ENCODE results near the gene UTY. TPM values are rescaled to one million over a fixed set of nuclear protein-coding genes. Genes with fewer than 3 reads are reported as not detected.

Gene UTY
- total RNA-seq, 2 experiments from 2014 or later: 15.9 to 20.2 TPM

DNA sequence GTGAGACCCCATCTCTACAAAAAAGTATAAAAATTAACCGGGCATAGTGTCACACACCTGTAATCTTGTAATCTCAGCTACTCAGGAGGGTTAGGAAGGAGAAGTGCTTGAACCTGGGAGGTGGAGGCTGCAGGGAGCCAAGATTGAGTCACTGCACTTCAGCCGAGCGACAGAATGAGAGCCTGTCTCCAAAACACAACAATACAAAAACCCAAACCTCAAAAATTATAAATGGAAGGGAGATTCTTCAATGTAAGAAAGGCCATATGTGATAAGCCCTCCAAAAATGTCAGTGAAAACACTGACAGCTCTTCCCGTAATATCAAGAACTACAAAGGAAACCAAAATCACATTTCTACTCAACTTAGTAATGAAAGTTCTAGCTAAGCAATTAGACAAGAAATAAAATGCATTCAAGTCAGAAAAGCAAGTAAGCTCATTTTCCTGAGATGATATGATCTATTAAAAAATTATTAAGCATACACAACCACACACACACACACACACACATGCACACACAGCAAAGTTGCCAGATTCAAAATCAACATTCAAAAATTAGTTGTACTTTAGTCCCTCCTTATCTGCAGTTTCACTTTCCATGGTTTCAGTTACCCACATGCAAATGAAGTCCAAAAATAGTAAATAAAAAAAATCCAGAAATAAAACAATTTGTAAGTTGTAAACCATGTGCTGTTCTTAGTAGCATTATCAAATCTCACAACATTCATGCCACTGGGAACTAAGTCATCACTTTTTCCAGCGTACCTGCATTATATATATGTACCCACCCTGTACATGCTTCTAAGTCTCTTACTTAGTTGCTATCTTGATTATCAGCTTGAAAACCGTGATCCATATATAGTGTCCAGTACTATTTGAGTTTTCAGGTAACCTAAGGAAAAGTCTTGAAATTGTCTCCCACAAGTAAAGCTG, 108.7 kb downstream of the UTY start:
- no peaks in the 10 kb centered on the region for H3K9me3 Mint-ChIP-seq
- intact Hi-C loops (cut with micrococcal nuclease): loop anchor here (1.0 to 10.0 kb wide), 4 partner anchors 9 to 971 kb away; no protein-coding TSS in a partner anchor
- peak; percentile 35 for DNase-seq
- peak overlapping the region; percentile 82 for H3K27ac Mint-ChIP-seq
- CTCF ChIA-PET: interaction anchor here (0.7 kb wide), 1 partner anchor 103 kb away, joined by 5 read pairs; no protein-coding TSS in a partner anchor
- peaks cover 20% of the 10 kb centered on the region for H3K4me1 Mint-ChIP-seq (ENCODE audit: low read depth)
- H3K36me3 Mint-ChIP-seq (ENCODE audit: low read depth): peaks cover 6% of the 10 kb centered on the region
- peak overlapping the region; percentile 24 for H3K4me3 Mint-ChIP-seq
- no peaks in the 10 kb centered on the region for H3K27me3 Mint-ChIP-seq (ENCODE audit: low read depth)

DNA sequence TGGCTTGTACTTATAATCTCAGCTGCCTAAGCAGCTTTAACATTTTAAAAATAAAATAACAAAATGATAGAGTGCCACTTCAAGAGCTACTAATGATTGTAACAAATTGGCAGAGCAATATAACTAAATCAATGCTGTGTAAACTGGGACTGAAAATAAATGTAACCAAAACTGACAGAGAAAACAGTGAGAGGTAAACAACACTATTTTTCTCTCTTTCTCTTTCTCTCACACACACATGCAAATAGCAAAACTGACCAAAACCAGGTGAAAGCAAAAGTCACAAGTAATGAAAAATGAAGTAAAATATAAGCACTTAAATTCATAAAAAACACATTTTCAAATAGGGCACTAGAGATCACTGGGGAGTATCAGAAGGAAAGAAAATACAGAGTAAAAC, 109.6 kb downstream of the UTY start:
- Mint-ChIP-seq H3K4me1 (ENCODE audit: low read depth) (peaks cover 17% of the 10 kb centered on the region), H3K27ac (peak overlapping the region; percentile 82), H3K4me3 (peak overlapping the region; percentile 43), H3K36me3 (ENCODE audit: low read depth) (peaks cover 7% of the 10 kb centered on the region), H3K9me3 (no peaks in the 10 kb centered on the region), H3K27me3 (ENCODE audit: low read depth) (no peaks in the 10 kb centered on the region)
- intact Hi-C loops (cut with micrococcal nuclease): loop anchor here (5.0 to 10.0 kb wide), 2 partner anchors 815 to 972 kb away; no protein-coding TSS in a partner anchor
- DNase-seq: no peak
- CTCF ChIA-PET: no interaction called here

DNA sequence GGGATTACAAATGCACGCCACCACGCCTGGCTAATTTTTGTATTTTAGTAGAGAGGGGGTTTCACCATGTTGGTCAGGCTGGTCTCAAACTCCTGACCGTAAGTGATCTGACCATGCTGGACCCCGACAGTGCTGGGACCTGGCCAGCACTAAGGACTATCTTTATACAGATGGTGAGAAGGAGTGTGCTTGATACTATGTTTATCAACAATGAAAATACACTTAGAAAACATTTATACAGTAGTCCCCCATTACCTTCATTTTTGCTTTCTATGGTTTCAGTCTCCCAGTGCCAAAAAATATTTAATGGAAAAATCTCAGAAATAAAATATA, 111.4 kb downstream of the UTY start:
- H3K4me3 Mint-ChIP-seq: no peak overlapping the region
- no peak for DNase-seq
- peaks cover 20% of the 10 kb centered on the region for H3K4me1 Mint-ChIP-seq (ENCODE audit: low read depth)
- intact Hi-C loops (cut with micrococcal nuclease): no loop called here
- no peak overlapping the region for H3K27ac Mint-ChIP-seq
- no peaks in the 10 kb centered on the region for H3K9me3 Mint-ChIP-seq
- CTCF ChIA-PET: no interaction called here
- no peaks in the 10 kb centered on the region for H3K27me3 Mint-ChIP-seq (ENCODE audit: low read depth)
- H3K36me3 Mint-ChIP-seq (ENCODE audit: low read depth): peaks cover 7% of the 10 kb centered on the region

DNA sequence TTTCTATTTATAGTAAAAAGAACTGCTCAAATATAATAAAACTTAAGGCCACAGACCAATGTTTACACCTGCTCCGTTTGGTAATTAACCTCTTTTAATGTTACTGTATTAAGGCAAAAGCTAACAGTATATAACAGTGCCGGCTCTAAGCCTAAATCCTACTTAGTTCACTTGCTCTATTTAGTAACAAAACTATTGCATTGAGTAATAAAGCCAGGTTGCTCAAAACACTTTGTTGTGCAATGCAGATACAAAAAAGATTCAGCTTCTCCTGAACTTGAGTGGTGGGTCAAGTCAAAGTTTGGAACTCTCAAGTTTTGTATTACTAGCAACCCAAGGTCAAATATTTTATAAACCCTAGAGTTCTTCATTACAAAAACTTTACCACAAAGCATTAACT, 116.2 kb downstream of the UTY start:
- H3K9me3 Mint-ChIP-seq: no peaks in the 10 kb centered on the region
- intact Hi-C loops (cut with micrococcal nuclease): no loop called here
- H3K36me3 Mint-ChIP-seq (ENCODE audit: low read depth): peaks cover 4% of the 10 kb centered on the region
- no peaks in the 10 kb centered on the region for H3K27me3 Mint-ChIP-seq (ENCODE audit: low read depth)
- H3K4me3 Mint-ChIP-seq: no peak overlapping the region
- no peak overlapping the region for H3K27ac Mint-ChIP-seq
- H3K4me1 Mint-ChIP-seq (ENCODE audit: low read depth): peaks cover 26% of the 10 kb centered on the region
- CTCF ChIA-PET: no interaction called here
- no peak for DNase-seq

DNA sequence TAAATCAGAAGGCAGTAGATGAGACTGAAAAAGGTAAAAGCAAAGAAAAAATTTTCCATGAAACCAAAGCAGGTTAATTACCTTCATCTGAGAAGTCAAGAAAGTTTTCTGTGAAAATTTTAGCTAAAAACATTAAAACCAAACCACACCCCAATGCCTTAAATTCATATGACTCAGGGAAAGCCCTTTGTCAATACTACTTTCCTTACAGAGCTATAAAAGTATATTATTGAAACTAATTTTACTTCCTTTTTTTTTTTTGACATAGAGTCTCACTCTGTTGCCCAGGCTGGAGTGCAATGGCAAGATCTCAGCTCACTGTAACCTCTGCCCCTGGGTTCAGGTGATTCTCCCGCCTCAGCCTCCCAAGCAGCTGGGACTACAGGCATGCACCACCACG, 117.2 kb downstream of the UTY start:
- peaks cover 4% of the 10 kb centered on the region for H3K36me3 Mint-ChIP-seq (ENCODE audit: low read depth)
- H3K27me3 Mint-ChIP-seq (ENCODE audit: low read depth): no peaks in the 10 kb centered on the region
- CTCF ChIA-PET: interaction anchor here (0.6 kb wide), 1 partner anchor 12 kb away, joined by 4 read pairs; no protein-coding TSS in a partner anchor
- intact Hi-C loops (cut with micrococcal nuclease): loop anchor here (1.0 kb wide), 1 partner anchor 9 kb away; no protein-coding TSS in a partner anchor
- peak overlapping the region; percentile 73 for H3K27ac Mint-ChIP-seq
- H3K9me3 Mint-ChIP-seq: no peaks in the 10 kb centered on the region
- H3K4me1 Mint-ChIP-seq (ENCODE audit: low read depth): peaks cover 29% of the 10 kb centered on the region
- DNase-seq: no peak
- H3K4me3 Mint-ChIP-seq: no peak overlapping the region

DNA sequence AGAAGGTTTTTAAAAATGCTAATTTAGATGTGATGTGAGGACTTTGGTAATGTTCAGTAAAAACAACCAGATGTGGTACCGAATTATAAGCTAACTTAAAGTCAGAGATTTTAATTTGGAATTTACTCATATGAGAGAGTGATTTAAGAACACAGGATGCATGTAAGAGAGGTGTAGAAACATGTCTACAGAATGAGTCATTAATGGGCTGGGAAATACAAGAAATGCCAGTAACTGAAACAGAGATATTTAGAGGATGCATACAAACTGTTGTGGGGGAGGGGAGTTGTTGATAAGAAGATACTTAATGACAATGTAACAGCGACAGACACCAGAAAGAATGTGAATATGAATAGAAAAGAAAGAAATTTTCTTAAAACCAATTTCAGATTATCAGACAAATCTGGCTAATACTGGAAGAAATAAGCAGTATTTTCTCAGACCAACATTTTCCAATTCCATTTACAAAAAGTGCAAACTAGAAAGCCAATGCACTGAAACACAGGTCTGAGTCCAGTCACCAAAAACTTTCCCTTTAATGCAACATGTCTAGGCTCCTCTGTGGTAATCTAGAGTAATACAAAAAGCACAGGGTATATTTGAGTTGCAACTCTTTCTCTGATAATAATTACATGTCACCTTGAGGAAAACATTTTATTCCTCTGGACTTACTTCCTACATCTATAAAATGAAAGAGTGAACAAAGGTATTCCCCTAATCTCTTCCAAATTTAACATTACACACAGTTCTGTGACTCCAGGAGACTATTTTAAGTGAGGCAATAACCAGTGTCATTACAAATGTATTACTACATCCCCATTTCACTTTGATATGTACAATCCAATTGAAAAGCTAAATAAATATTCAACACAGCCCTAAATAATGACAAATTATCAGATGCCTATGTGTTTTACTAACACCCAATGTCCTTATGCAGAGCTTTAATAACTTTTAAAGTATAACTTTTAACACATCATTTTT, 117.9 kb downstream of the UTY start:
- peak overlapping the region; percentile 73 for H3K27ac Mint-ChIP-seq

DNA sequence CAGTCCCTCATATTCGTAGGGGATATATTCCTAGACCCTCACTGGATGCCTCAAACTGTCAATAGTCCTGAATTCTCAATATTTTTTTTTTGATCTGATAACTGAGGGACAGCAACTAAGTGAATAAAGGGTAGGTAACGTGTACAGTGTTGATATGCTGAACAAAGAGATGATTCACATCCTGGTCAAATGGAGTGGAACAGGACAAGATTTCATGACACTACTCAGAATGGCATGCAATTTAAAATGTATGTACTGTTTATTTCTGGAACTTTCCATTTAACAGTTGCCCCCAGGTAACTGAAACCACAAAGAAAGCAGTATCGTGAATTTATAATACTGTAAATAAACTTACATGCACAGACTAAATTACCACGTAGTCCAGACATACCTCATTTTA, 128.4 kb downstream of the UTY start:
- intact Hi-C loops (cut with micrococcal nuclease): no loop called here
- peaks cover 16% of the 10 kb centered on the region for H3K36me3 Mint-ChIP-seq (ENCODE audit: low read depth)
- H3K4me1 Mint-ChIP-seq (ENCODE audit: low read depth): peaks cover 18% of the 10 kb centered on the region
- H3K9me3 Mint-ChIP-seq: no peaks in the 10 kb centered on the region
- no peaks in the 10 kb centered on the region for H3K27me3 Mint-ChIP-seq (ENCODE audit: low read depth)
- no peak for DNase-seq
- H3K27ac Mint-ChIP-seq: no peak overlapping the region
- no peak overlapping the region for H3K4me3 Mint-ChIP-seq
- CTCF ChIA-PET: interaction anchor here (0.7 kb wide), 1 partner anchor 11 kb away, joined by 4 read pairs; no protein-coding TSS in a partner anchor

More for the DNA sequence above, 117.9 kb downstream of the UTY start:
- DNase-seq: no peak
- Mint-ChIP-seq H3K4me1 (ENCODE audit: low read depth) (peaks cover 29% of the 10 kb centered on the region), H3K36me3 (ENCODE audit: low read depth) (peaks cover 3% of the 10 kb centered on the region), H3K27me3 (ENCODE audit: low read depth) (no peaks in the 10 kb centered on the region), H3K9me3 (no peaks in the 10 kb centered on the region), H3K4me3 (no peak overlapping the region)
- CTCF ChIA-PET: interaction anchor here (2.8 kb wide), 1 partner anchor 19 kb away, joined by 6 read pairs; no protein-coding TSS in a partner anchor
- intact Hi-C loops (cut with micrococcal nuclease): loop anchor here (1.0 kb wide), 2 partner anchors 9 to 341 kb away; partner anchors contain the start of gene TMSB4Y

DNA sequence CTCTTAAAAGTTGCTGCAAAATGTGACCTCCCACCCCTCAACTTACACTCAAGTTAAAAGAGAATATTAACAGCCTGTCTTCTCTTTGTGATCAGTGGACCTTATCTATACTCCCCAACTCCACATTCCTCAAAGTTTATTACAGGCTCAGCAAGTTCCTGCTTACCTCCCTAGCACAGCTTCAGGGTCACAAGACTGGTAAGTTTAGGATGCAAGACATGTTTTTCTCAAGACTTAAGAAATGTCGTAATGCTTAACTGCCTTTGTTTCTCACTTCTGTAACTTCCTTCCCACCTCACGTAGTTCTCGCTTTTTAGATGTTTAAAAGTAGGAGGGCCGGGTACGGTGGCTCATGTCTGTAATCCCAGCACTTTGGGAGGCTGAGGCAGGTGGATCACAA, 132.7 kb downstream of the UTY start:
- Mint-ChIP-seq H3K36me3 (ENCODE audit: low read depth) (peaks cover 14% of the 10 kb centered on the region), H3K4me3 (no peak overlapping the region), H3K9me3 (no peaks in the 10 kb centered on the region), H3K27me3 (ENCODE audit: low read depth) (no peaks in the 10 kb centered on the region), H3K27ac (no peak overlapping the region), H3K4me1 (ENCODE audit: low read depth) (peaks cover 30% of the 10 kb centered on the region)
- DNase-seq: no peak
- CTCF ChIA-PET: no interaction called here
- intact Hi-C loops (cut with micrococcal nuclease): loop anchor here (10.0 kb wide), 1 partner anchor 1032 kb away; no protein-coding TSS in a partner anchor

DNA sequence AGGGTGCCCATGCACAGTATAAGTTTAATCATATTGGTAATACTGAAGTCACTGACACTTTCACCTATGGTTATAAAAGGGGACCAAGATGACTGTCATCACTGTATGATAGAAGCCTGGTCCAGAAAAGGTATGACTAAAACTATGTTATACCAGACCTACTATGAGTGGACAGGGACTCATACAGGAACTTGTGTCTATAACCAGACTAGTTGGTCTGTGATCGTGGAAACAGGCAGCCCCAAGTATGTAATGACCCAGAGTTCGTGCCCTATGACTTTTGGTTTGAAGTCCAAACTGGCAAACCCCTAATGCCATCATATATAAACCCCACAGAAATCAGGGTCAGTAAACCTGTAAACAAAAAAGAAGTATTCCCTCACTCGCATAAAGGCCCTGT, 134.3 kb downstream of the UTY start:
- Mint-ChIP-seq H3K27ac (no peak overlapping the region), H3K4me1 (ENCODE audit: low read depth) (peaks cover 25% of the 10 kb centered on the region), H3K9me3 (no peaks in the 10 kb centered on the region), H3K4me3 (no peak overlapping the region), H3K27me3 (ENCODE audit: low read depth) (no peaks in the 10 kb centered on the region), H3K36me3 (ENCODE audit: low read depth) (peaks cover 17% of the 10 kb centered on the region)
- CTCF ChIA-PET: interaction anchor here (1.8 kb wide), 1 partner anchor 15 kb away, joined by 5 read pairs; no protein-coding TSS in a partner anchor
- no peak for DNase-seq
- intact Hi-C loops (cut with micrococcal nuclease): loop anchor here (10.0 kb wide), 1 partner anchor 1031 kb away; no protein-coding TSS in a partner anchor

DNA sequence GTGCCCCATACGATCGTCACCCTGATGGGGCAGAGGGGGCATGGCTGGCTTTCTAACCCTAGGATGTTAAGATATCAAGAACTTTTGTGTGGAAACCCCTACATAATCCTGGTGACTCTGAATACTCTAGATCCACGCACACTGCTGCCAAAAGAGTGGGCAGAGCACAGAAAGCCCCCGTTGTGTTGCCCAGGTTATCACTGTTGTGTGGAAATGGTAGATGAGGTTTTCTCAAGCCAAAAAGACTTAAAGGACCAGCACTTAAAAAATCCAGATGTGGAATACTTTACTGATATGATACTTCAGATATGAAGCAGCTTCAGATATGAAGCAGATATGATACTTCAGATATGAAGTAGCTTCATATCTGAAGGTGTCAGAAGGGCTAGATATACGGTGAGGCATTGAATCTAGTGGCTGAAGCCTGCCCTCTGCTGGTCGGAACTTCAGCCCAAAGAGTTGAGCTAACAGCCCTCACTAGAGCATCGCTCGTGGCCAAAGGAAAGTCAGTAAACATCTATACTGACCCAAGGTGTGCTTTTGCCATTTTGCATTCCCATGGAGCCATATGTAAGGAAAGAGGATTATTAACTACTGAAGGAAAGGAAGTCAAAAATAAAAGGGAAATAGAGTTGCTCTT, 136.4 kb downstream of the UTY start:
- Mint-ChIP-seq H3K27me3 (ENCODE audit: low read depth) (no peaks in the 10 kb centered on the region), H3K4me1 (ENCODE audit: low read depth) (peaks cover 25% of the 10 kb centered on the region), H3K4me3 (no peak overlapping the region), H3K27ac (peak overlapping the region; percentile 56), H3K36me3 (ENCODE audit: low read depth) (peaks cover 20% of the 10 kb centered on the region), H3K9me3 (no peaks in the 10 kb centered on the region)
- intact Hi-C loops (cut with micrococcal nuclease): loop anchor here (1.0 to 10.0 kb wide), 3 partner anchors 416 to 1029 kb away; no protein-coding TSS in a partner anchor
- CTCF ChIA-PET: interaction anchor here (0.7 to 1.7 kb wide), 12 partner anchors 10 to 436 kb away, joined by 3 to 6 read pairs (median 3); no protein-coding TSS in a partner anchor
- DNase-seq: peak; percentile 71

DNA sequence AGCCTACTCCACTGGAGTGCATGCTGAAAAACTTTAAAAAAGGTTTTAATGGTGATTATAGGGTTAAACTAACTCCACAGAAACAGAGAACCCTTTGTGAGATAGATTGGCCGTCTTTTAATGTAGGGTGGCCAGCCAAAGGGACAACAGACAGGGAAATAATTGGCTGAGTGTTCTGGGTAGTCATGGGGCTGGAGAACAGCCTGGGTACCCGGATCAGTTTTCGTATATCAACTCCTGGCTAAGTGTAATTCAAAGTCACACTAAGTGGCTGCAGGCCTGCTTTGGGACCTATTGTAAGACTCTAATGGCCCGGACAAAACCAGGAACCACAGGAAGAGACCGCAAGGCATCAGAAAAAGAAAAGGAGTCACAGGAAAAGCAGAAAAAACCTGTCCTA, 139.9 kb downstream of the UTY start:
- no peak overlapping the region for H3K4me3 Mint-ChIP-seq
- peaks cover 19% of the 10 kb centered on the region for H3K4me1 Mint-ChIP-seq (ENCODE audit: low read depth)
- H3K27me3 Mint-ChIP-seq (ENCODE audit: low read depth): no peaks in the 10 kb centered on the region
- CTCF ChIA-PET: no interaction called here
- no peaks in the 10 kb centered on the region for H3K9me3 Mint-ChIP-seq
- no peak for DNase-seq
- H3K36me3 Mint-ChIP-seq (ENCODE audit: low read depth): peaks cover 24% of the 10 kb centered on the region
- intact Hi-C loops (cut with micrococcal nuclease): loop anchor here (5.0 to 10.0 kb wide), 2 partner anchors 413 to 1025 kb away; no protein-coding TSS in a partner anchor
- no peak overlapping the region for H3K27ac Mint-ChIP-seq

All from activated naive CD4-positive, alpha-beta T cell treated with anti-CD3 and anti-CD28 coated beads for 36 hours (primary cell).